Stimulated activated CD4-positive, alpha-beta T cell treated with anti-CD3 and anti-CD28 coated beads, Interleukin-15, amount 100 ng/mL, for 1 hour (primary cell): Measurements from ENCODE around the gene DAPK3.
"Not testable (repeated sequence)": the region's sequence is repeated elsewhere in the genome, so short reads cannot be mapped to it uniquely, and the experiment has no call there.

Experiments
- DNase-seq, 2 donors: peaks; one replicate each; pipeline ENCODE4 v3.0.0-alpha.2; 2020; ENCODE audit warnings: low read depth in 1 of 2, low spot score in 1 of 2

DAPK3 gene

DNA sequence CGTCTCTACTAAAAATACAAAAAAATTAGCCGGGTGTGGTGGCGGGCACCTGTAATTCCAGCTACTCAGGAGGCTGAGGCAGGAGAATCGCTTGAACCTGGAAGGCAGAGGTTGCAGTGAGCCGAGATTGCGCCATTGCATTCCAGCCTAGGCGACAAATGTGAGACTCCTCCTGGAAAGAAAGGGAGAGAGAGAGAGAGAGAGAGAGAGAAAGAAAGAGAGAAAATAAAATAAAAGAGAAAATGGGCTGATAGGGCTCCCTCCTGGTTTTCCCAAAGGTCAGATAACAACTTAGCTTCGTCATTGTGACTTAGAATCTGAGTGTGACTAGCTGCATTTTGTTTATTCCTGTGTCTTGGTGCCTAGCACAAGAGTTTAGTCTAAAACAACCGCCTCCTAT lies 34.5 kb upstream of the DAPK3 start:
- not testable (repeated sequence) for DNase-seq

DNA sequence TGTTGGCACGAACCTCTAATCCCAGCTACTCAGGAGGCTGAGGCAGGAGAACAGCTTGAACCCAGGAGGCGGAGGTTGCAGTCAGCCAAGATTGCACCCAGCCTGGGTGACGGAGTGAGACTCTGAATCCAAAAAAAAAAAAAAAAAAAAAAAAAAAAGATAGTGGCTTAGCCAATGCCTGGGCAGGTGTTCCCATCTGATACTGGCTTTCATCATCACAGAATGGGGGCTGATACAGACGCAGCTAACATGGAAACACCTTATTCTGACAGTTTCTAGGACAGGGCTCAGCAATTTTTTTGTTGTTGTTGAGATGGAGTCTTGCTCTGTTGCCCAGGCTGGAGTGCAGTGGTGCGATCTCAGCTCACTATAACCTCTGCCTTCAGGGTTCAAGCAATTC lies 29.9 kb upstream of the DAPK3 start:
- not testable (repeated sequence) for DNase-seq

GRCh38 chr19:3998667-3999412 lies 27.9 kb upstream of the DAPK3 start:
- DNase-seq, result not testable (repeated sequence)

DNA sequence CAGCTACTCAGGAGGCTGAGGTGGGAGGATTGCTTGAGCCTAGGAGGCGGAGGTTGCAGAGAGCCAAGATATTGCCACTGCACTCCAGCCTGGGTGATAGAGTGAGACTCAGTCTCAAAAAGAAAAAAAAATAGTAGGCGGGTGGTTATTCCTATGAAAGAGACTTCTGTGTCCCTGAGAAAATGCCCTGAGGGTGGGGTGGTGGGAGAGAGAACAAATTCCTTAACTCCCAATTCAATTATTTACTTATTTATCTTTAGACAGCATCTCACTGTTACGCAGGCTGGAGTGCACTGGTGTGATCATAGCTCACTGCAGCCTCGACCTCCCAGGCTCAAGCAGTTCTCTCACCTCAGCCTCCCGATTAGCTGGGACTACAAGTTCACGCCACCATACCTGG lies 24.7 kb upstream of the DAPK3 start:
- DNase-seq, result no peak

GRCh38 chr19:3990815-3991117 lies 19.9 kb upstream of the DAPK3 start:
- no peak for DNase-seq

GRCh38 chr19:3987619-3988371 lies 16.9 kb upstream of the DAPK3 start:
- peak; percentile 80 to 81 for DNase-seq

DNA sequence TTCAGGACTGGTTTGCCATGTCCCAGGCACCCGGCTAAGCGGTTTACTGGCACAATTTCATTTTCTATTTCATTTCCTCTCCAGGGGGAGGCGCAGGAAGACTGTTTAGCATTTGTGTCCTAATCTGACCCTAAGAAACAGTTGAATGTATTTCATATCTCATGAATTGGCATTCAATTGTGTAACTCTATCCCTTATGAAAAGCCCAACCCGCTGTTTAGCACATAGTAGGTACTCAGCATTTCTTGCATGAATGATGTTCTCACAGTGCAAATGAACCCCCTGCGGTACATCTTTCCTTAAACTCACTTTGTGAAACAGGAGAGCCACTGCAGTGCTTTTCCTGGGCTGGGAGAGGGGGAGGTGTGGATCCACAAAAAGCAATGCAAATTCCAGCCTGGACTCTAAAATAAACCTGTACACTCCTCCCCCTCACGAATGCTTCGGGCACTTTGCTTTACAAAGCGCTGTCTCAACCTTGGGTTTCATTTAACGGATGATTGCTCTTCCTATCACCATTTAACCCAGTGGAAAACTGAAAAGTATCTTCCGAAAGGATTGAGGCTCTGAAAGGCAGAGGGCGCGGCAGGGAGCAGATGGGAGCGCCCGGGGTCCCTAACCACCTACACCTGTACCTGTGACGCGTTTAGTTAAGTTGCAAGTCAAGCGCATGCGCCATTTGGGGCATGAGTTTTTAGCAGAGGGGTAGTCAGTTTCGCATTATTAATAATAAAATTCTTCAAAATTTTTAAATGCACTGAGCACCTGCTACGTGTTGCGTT lies 15.6 kb upstream of the DAPK3 start:
- no peak for DNase-seq

- no peak for DNase-seq
Measured at GRCh38 chr19:3985643-3986259, 14.9 kb upstream of the DAPK3 start.

GRCh38 chr19:3984908-3985642 lies 14.2 kb upstream of the DAPK3 start, which contains the start of gene EEF2:
Gene EEF2 (minus strand): TSS chr19:3985463. CDS start chr19:3985380, 83 bp downstream.
- DNase-seq, result peak; percentile 86 to 89

GRCh38 chr19:3984584-3984907 lies 13.6 kb upstream of the DAPK3 start:
- no peak for DNase-seq

GRCh38 chr19:3983936-3984583 lies 13.2 kb upstream of the DAPK3 start:
- no peak for DNase-seq

GRCh38 chr19:3983542-3983914 lies 12.6 kb upstream of the DAPK3 start:
- DNase-seq, result no peak

DNA sequence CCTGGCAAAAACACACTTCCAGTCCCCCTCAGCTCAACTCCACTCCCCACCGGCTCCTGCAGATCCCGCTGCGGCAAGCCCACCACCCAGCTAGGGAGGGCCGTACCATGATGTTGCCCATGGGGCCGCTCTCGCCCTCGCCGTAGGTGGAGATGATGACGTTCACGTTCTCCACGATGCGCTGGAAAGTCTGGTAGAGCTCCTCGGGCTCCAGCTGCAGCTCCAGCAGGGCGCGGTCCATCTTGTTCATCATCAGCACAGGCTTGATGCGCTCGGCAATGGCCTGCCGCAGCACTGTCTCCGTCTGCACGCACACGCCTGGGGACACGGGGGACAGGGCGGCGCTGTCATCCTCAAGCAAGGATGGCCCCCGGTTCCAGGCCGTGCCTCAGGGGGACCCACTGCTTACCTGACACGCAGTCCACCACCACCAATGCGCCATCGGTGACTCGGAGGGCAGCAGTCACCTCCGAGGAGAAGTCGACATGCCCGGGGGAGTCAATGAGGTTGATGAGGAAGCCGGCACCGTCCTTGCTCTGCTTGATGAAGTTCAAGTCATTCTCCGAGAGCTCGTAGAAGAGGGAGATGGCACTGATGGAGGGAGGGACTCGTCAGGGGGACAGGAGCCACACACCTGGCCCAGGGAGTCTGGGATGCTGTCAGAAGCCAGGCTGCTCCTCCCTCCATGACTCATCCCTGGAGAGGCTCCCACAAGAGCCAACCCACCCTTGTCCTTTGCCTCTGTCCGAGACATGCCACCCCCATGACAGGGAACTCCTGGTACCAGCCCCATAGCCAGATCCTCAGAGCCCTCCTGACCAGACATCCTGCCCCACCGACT lies 12.0 kb upstream of the DAPK3 start:
- DNase-seq, result no peak

DNA sequence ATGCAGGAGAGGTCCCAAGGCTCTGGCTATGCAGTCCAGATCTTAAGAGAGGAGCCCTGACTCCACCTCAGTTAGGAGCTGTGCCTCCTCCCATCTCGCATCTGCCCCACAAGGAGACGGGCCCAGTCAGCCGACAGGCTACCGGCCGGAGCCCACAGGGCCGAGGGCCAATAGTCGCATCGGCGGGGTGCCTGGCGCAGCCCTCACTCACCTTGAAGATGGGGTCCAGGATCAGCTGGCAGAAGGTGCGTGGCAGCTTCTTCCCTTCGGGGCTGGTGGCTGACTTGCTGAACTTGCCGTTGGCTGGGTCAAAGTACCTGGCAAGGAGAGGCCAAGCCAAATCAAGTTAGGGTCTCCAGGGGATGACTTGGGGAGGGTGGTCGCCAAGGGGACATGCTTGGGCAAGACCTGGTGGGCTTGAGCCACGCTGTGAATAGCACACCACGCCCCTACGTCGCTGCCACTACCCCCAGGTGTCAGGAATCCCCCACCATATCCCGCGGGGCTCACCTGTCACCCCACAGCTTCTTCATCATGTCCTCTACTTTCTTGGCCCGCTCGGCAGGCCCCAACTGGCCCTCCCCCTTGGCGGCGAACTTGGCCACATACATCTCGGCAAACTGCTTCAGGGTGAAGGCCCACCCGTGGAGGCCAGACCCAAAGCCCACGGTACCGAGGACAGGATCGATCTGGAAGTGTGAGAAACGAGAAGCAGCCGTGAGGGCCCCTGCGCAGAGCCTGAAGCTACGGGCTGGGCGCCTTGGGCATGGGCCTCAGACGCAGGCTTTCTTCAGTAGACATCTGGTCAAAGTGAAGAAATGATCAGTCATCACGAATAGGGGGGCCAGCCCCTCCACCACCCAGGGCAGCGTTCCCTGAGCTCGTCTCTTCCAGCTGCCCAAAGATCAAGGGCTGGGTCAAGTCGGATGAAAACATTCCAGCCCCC lies 11.1 kb upstream of the DAPK3 start:
- DNase-seq, result no peak

DNA sequence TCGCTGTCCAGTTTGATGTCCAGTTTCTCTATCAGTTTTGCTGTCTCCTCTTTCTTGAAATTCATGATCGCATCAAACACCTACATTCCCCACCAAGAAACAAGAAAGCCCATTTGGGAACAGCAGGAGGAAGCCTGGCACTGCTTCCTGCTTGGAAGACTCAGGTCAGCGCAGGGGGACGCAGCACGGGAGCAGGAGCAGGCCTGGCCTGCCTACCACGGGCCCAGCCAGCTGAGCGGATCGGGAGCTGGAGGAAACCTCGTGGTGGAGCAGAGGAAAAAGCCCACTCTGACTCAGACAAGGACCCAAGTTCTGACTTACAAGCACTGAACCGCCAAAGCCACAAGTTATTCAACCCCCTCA lies 10.5 kb upstream of the DAPK3 start:
- DNase-seq, result no peak

- no peak for DNase-seq
Measured at GRCh38 chr19:3980353-3981251, 9.7 kb upstream of the DAPK3 start.

- no peak for DNase-seq
Measured at GRCh38 chr19:3979674-3980352, 8.9 kb upstream of the DAPK3 start.
